Caco-2 (cell line): ENCODE data around the gene NSUN2. TPM values are rescaled to one million over a fixed set of nuclear protein-coding genes. Genes with fewer than 3 reads are reported as not detected.

Source experiments
- BruUV-seq: library from RNA; stranded (reverse); fragments of 400-500 nt; replicated peaks from 2 replicates; lab custom pipeline; 2021; lab: Mats Ljungman, UMichigan
- CTCF ChIA-PET: fragments of 300-600 bp; sonication (Branson Sonifier 250); formaldehyde crosslinking; loops from one replicate; lab custom pipeline; 2022; ENCODE audit warnings: antibody characterized with exemption; lab: Charles Lee
- POLR2A ChIA-PET: fragments of 300-600 bp; sonication (Branson Sonifier 250); formaldehyde crosslinking; loops from one replicate; lab custom pipeline; 2022; ENCODE audit warnings: antibody characterized with exemption; lab: Charles Lee
- DNase-seq, 2 experiments: peaks; one replicate each; pipeline versions ENCODE4 v3.0.0 to v3.0.0-alpha.2; 2020 to 2022
- H3K27me3 ChIP-seq: replicated peaks from 2 replicates; pipeline ENCODE4 v1.6.0; 2011; ENCODE audit warnings: low read length; ENCODE audit not compliant: control insufficient read depth, insufficient read depth
- H3K36me3 ChIP-seq: 2 replicates; pipeline ENCODE4 v1.5.1; 2011; ENCODE audit warnings: low read length; ENCODE audit not compliant: control insufficient read depth, insufficient read depth
- H3K4me1 ChIP-seq: fragments of 250-450 bp; sonication (Bioruptor Pico); 2 replicates; pipeline ENCODE4 v1.5.1; 2020; ENCODE audit warnings: mild to moderate bottlenecking
- H3K4me3 ChIP-seq: 2 replicates; pipeline ENCODE4 v1.5.1; 2011; ENCODE audit warnings: low read depth, mild to moderate bottlenecking, control low read depth, low read length
- H3K9me3 ChIP-seq: fragments of 250-450 bp; sonication (Bioruptor Pico); 2 replicates; pipeline ENCODE4 v1.5.1; 2020; ENCODE audit warnings: mild to moderate bottlenecking, moderate library complexity
- H3K27ac Mint-ChIP-seq: one replicate; pipeline ENCODE4 v1.8.0; 2022; ENCODE audit warnings: mixed read lengths; ENCODE audit not compliant: unreplicated experiment
- H3K27me3 Mint-ChIP-seq: one replicate; pipeline ENCODE4 v1.8.0; 2022; ENCODE audit warnings: mixed read lengths; ENCODE audit not compliant: insufficient read depth, unreplicated experiment
- H3K36me3 Mint-ChIP-seq: one replicate; pipeline ENCODE4 v1.8.0; 2022; ENCODE audit warnings: mild to moderate bottlenecking, mixed read lengths; ENCODE audit not compliant: insufficient read depth, unreplicated experiment
- H3K4me1 Mint-ChIP-seq: one replicate; pipeline ENCODE4 v1.8.0; 2022; ENCODE audit warnings: low read depth, mixed read lengths; ENCODE audit not compliant: unreplicated experiment
- H3K4me3 Mint-ChIP-seq: one replicate; pipeline ENCODE4 v1.8.0; 2022; ENCODE audit warnings: mild to moderate bottlenecking, moderate library complexity, mixed read lengths; ENCODE audit not compliant: unreplicated experiment
- H3K9me3 Mint-ChIP-seq: one replicate; pipeline ENCODE4 v1.8.0; 2022; ENCODE audit warnings: mixed read lengths; ENCODE audit not compliant: unreplicated experiment
- CTCF ChIP-seq, 2 experiments: fragments of 200-600 bp in 1 of 2; IDR thresholded peaks; 1 replicate in 1 of 2; 2 replicates in 1 of 2; pipeline versions ENCODE4 v1.5.1 to v1.8.0; 2011 to 2022; ENCODE audit warnings: antibody characterized with exemption in 1 of 2, control low read depth in 1 of 2, inconsistent platforms in 1 of 2, low read depth in 1 of 2, low read length in 1 of 2, mild to moderate bottlenecking in 1 of 2, moderate library complexity in 1 of 2; ENCODE audit not compliant: insufficient read depth in 1 of 2, severe bottlenecking in 1 of 2, unreplicated experiment in 1 of 2
- intact Hi-C: fragments of 100-400 bp; cut with micrococcal nuclease; formaldehyde crosslinking; loops from one replicate; pipeline ENCODE4 v1.10.0; 2022; ENCODE audit not compliant: unreplicated experiment
- total RNA-seq: library from RNA; stranded (reverse); gene quantifications from 2 replicates; pipeline ENCODE4 v1.2.3, GENCODE V29; 2022

The NSUN2 gene
- total RNA-seq, 1 experiment from 2014 or later = 93.8 TPM

GRCh38 chr5:6576861-6577501 is 55.9 kb downstream of the NSUN2 start:
- no TSS peak for BruUV-seq
- no peaks in the 10 kb centered on the region for H3K36me3 ChIP-seq
- H3K4me3 Mint-ChIP-seq = no peak overlapping the region
- no peaks in the 10 kb centered on the region for H3K4me1 ChIP-seq
- peak in 1 of 2 experiments; percentile 54 for DNase-seq
- peak in 1 of 2 experiments; percentile 46 for TF ChIP-seq CTCF (IDR thresholded peaks at IDR 0.05; ENCODE audit: insufficient read depth in 1 of 2, low read depth in 1 of 2, low read length in 1 of 2, severe bottlenecking in 1 of 2, unreplicated experiment in 1 of 2)
- intact Hi-C loops = loop anchor here (1.0 to 10.0 kb wide), 2 partner anchors 202 to 285 kb away; partner anchors contain the start of gene MED10
- H3K36me3 Mint-ChIP-seq = no peaks in the 10 kb centered on the region
- H3K9me3 ChIP-seq = no peaks in the 10 kb centered on the region
- H3K27me3 Mint-ChIP-seq = peaks cover 17% of the 10 kb centered on the region
- H3K4me3 ChIP-seq = no peak overlapping the region
- no peaks in the 10 kb centered on the region for H3K27me3 ChIP-seq
- H3K9me3 Mint-ChIP-seq = no peaks in the 10 kb centered on the region
- ChIA-PET CTCF (no interaction called here), POLR2A (no interaction called here)
- H3K4me1 Mint-ChIP-seq = no peaks in the 10 kb centered on the region
- no peak overlapping the region for H3K27ac Mint-ChIP-seq

GRCh38 chr5:6574537-6575245 is 58.2 kb downstream of the NSUN2 start:
- Histone ChIP-seq H3K27me3 (no peaks in the 10 kb centered on the region), H3K4me3 (no peak overlapping the region), H3K4me1 (no peaks in the 10 kb centered on the region), H3K9me3 (no peaks in the 10 kb centered on the region), H3K36me3 (no peaks in the 10 kb centered on the region)
- BruUV-seq = no TSS peak
- TF ChIP-seq CTCF (IDR thresholded peaks at IDR 0.05; ENCODE audit: insufficient read depth in 1 of 2, low read depth in 1 of 2, low read length in 1 of 2, severe bottlenecking in 1 of 2, unreplicated experiment in 1 of 2) = no peak
- Mint-ChIP-seq H3K27ac (no peak overlapping the region), H3K4me3 (no peak overlapping the region), H3K36me3 (no peaks in the 10 kb centered on the region), H3K27me3 (peaks cover 9% of the 10 kb centered on the region), H3K9me3 (no peaks in the 10 kb centered on the region), H3K4me1 (no peaks in the 10 kb centered on the region)
- CTCF ChIA-PET = interaction anchor here (0.7 kb wide), 1 partner anchor 97 kb away, joined by 3 read pairs; no protein-coding TSS in a partner anchor
- POLR2A ChIA-PET = no interaction called here
- intact Hi-C loops = loop anchor here (10.0 kb wide), 1 partner anchor 200 kb away; the partner anchor contains the start of gene MED10
- no peak for DNase-seq

- H3K27me3 Mint-ChIP-seq = peaks cover 9% of the 10 kb centered on the region
- no peaks in the 10 kb centered on the region for H3K27me3 ChIP-seq
- H3K4me3 Mint-ChIP-seq = no peak overlapping the region
- H3K4me1 ChIP-seq = no peaks in the 10 kb centered on the region
- no peaks in the 10 kb centered on the region for H3K4me1 Mint-ChIP-seq
- BruUV-seq = no TSS peak
- TF ChIP-seq CTCF (IDR thresholded peaks at IDR 0.05; ENCODE audit: insufficient read depth in 1 of 2, low read depth in 1 of 2, low read length in 1 of 2, severe bottlenecking in 1 of 2, unreplicated experiment in 1 of 2) = no peak
- intact Hi-C loops = loop anchor here (10.0 kb wide), 1 partner anchor 199 kb away; the partner anchor contains the start of gene MED10
- no peak overlapping the region for H3K4me3 ChIP-seq
- H3K36me3 Mint-ChIP-seq = no peaks in the 10 kb centered on the region
- no peak for DNase-seq
- H3K9me3 Mint-ChIP-seq = peaks cover 3% of the 10 kb centered on the region
- ChIA-PET POLR2A (no interaction called here), CTCF (no interaction called here)
- H3K27ac Mint-ChIP-seq = no peak overlapping the region
- H3K36me3 ChIP-seq = no peaks in the 10 kb centered on the region
- H3K9me3 ChIP-seq = no peaks in the 10 kb centered on the region
Observed at GRCh38 chr5:6574111-6574510, 58.7 kb downstream of the NSUN2 start.
